Stomach (tissue), 4 donors: ENCODE measurements around the gene ECHDC1.

Source experiments
- EP300 ChIP-seq: sonication (generic); formaldehyde crosslinking; IDR thresholded peaks from one replicate; pipeline ENCODE4 v1.6.1; 2017; ENCODE audit warnings: antibody characterized with exemption
- POLR2A ChIP-seq, 4 donors: fragments of 450-650 bp; IDR thresholded peaks; one replicate each; pipeline ENCODE4 v1.6.1; 2016; ENCODE audit warnings: antibody characterized with exemption in 4 of 4, control low read depth in 2 of 4, mild to moderate bottlenecking in 1 of 4, moderate library complexity in 1 of 4
- POLR2AphosphoS5 ChIP-seq, 3 donors: sonication (generic); formaldehyde crosslinking; IDR thresholded peaks; one replicate each; pipeline ENCODE4 v1.6.1; 2016; ENCODE audit warnings: antibody characterized with exemption in 3 of 3
- TF ChIP-seq, protein P1 (sequence below), 7 experiments: fragments of 450-650 bp in 4 of 7; fragments of 200-600 bp in 3 of 7; sonication (generic) in 3 of 7; IDR thresholded peaks; one replicate each; pipeline ENCODE4 v1.5.1; 2016 to 2019; ENCODE audit warnings: antibody characterized with exemption in 7 of 7, control low read depth in 2 of 7, mild to moderate bottlenecking in 1 of 7

- TF ChIP-seq EP300 (no peak), POLR2AphosphoS5 (IDR thresholded peaks at IDR 0.05) (no peak), POLR2A (IDR thresholded peaks at IDR 0.05) (no peak)
- TF ChIP-seq, protein P1, sequence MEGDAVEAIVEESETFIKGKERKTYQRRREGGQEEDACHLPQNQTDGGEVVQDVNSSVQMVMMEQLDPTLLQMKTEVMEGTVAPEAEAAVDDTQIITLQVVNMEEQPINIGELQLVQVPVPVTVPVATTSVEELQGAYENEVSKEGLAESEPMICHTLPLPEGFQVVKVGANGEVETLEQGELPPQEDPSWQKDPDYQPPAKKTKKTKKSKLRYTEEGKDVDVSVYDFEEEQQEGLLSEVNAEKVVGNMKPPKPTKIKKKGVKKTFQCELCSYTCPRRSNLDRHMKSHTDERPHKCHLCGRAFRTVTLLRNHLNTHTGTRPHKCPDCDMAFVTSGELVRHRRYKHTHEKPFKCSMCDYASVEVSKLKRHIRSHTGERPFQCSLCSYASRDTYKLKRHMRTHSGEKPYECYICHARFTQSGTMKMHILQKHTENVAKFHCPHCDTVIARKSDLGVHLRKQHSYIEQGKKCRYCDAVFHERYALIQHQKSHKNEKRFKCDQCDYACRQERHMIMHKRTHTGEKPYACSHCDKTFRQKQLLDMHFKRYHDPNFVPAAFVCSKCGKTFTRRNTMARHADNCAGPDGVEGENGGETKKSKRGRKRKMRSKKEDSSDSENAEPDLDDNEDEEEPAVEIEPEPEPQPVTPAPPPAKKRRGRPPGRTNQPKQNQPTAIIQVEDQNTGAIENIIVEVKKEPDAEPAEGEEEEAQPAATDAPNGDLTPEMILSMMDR (IDR thresholded peaks at IDR 0.05), result no peak
Observed at GRCh38 chr6:127276331-127276730, 67.1 kb downstream of the ECHDC1 start.
